ENCODE results near the gene OLFM1.
"Not testable (repeated sequence)": the region's sequence is repeated elsewhere in the genome, so short reads cannot be mapped to it uniquely, and the experiment has no call there.

OLFM1 gene

DNA sequence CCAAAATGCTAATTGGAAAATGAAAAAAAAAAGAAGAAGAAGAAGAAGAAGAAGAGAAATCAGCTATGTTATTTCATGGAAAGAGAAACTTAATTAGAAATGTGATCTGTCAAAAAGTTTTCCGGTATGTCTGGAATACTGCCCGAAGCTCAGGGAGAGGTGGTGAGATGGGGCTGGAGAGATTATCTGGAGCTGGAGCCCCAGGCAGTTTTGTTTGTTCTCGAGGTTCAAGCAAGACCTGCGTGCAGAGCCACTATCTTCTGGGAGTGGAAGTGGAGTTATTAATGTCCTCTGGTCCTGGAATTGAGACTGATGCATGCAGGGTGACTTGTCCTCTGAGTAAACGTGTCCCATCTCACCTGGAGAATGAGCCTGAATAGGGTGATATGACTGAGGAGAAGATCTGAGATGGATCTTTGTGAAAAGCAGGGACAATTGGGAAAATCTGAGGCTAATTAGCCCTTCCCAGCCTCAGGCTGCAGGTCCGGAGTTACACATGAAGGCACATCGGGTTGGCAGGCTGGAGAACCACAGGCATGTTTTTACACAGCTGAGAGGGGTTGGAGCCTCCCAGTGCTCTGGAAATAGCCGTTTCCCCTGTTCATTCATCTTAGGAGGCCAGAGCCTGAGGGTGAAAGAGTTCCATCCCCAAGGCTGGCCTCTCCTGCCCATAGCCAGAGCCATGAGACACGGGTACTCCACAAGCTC is 70.5 kb downstream of the OLFM1 start:
- TF ChIP-seq, protein P1, sequence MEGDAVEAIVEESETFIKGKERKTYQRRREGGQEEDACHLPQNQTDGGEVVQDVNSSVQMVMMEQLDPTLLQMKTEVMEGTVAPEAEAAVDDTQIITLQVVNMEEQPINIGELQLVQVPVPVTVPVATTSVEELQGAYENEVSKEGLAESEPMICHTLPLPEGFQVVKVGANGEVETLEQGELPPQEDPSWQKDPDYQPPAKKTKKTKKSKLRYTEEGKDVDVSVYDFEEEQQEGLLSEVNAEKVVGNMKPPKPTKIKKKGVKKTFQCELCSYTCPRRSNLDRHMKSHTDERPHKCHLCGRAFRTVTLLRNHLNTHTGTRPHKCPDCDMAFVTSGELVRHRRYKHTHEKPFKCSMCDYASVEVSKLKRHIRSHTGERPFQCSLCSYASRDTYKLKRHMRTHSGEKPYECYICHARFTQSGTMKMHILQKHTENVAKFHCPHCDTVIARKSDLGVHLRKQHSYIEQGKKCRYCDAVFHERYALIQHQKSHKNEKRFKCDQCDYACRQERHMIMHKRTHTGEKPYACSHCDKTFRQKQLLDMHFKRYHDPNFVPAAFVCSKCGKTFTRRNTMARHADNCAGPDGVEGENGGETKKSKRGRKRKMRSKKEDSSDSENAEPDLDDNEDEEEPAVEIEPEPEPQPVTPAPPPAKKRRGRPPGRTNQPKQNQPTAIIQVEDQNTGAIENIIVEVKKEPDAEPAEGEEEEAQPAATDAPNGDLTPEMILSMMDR (IDR thresholded peaks at IDR 0.05; ENCODE audit: poor library complexity, severe bottlenecking), result no peak
- no peak for ATAC-seq (ENCODE audit: low read depth)
- H3K27ac ChIP-seq (ENCODE audit: poor library complexity, severe bottlenecking), result no peak overlapping the region
- H3K9me3 ChIP-seq (ENCODE audit: severe bottlenecking), result no peaks in the 10 kb centered on the region
- H3K36me3 ChIP-seq (ENCODE audit: low read depth), result no peaks in the 10 kb centered on the region
- no peak overlapping the region for H3K4me3 ChIP-seq (ENCODE audit: severe bottlenecking)
- peaks cover 29% of the 10 kb centered on the region for H3K27me3 ChIP-seq (ENCODE audit: insufficient read depth, poor library complexity, severe bottlenecking)
- no peak for DNase-seq (ENCODE audit: low spot score)
- no peaks in the 10 kb centered on the region for H3K4me1 ChIP-seq (ENCODE audit: insufficient read depth, poor library complexity, severe bottlenecking)

DNA sequence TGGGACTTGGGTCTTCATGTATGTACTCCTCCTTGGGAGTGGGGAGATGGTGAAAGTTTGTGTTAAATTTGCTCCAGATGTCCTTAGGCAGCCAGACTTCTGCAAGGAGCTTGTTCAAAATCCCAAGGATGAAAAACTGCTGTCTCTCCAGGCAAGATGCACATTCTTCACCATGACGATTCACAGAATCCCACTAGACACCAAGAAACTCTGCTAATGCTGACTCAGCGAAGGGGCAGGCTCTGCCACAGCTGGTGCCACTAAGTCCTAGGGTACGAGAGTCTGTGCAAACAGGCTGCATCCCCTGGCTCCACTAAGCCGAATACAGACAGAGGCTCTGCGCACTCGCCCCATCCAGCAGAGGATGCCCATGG is 71.1 kb downstream of the OLFM1 start:
- Histone ChIP-seq H3K36me3 (ENCODE audit: low read depth) (no peaks in the 10 kb centered on the region), H3K4me1 (ENCODE audit: insufficient read depth, poor library complexity, severe bottlenecking) (no peaks in the 10 kb centered on the region), H3K27me3 (ENCODE audit: insufficient read depth, poor library complexity, severe bottlenecking) (peaks cover 29% of the 10 kb centered on the region), H3K27ac (ENCODE audit: poor library complexity, severe bottlenecking) (no peak overlapping the region), H3K9me3 (ENCODE audit: severe bottlenecking) (no peaks in the 10 kb centered on the region), H3K4me3 (ENCODE audit: severe bottlenecking) (no peak overlapping the region)
- TF ChIP-seq, protein P1 (IDR thresholded peaks at IDR 0.05; ENCODE audit: poor library complexity, severe bottlenecking), result no peak
- DNase-seq (ENCODE audit: low spot score) (no peak), ATAC-seq (ENCODE audit: low read depth) (no peak)

DNA sequence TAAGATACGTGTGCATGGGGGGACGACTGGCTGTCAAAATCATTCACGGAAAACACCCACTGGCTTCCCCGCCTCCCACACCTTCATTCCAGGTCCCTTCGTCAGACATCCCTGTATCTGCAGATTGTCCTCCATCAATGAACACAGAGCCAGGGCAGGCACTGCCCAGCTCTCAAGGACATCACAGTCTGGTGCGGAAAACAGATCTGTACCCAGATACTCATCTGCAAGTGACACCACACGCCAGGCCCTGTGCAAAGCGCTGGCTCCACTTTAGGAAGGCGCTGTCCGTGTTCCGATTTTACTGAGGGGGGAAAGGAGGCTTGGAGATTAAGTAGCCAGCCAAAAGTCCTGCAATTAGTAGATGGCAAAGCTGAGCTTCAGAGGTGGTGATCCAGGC is 72.3 kb downstream of the OLFM1 start:
- peaks cover 34% of the 10 kb centered on the region for H3K27me3 ChIP-seq (ENCODE audit: insufficient read depth, poor library complexity, severe bottlenecking)
- H3K9me3 ChIP-seq (ENCODE audit: severe bottlenecking), result no peaks in the 10 kb centered on the region

DNA sequence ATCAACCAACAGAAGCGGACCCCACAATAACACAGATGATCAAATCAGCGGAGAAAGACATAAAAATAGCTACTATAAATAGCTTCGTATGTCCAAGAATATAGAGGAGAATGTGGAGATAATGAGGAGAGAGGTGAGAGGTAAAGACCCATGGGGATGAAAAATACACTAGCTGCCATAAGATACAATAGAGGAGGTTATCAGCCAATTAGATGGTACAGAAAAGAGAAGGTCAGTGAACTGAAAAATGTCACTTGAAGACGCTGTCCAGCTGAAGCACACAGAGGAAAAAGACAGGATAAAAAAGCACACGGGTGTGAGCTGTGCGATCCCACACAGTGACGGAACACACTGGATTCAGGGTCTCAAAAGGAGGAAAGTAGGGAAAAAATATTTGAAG is 73.4 kb downstream of the OLFM1 start:
- Histone ChIP-seq H3K4me1 (ENCODE audit: insufficient read depth, poor library complexity, severe bottlenecking) (no peaks in the 10 kb centered on the region), H3K4me3 (ENCODE audit: severe bottlenecking) (no peak overlapping the region), H3K27ac (ENCODE audit: poor library complexity, severe bottlenecking) (no peak overlapping the region), H3K27me3 (ENCODE audit: insufficient read depth, poor library complexity, severe bottlenecking) (peaks cover 44% of the 10 kb centered on the region), H3K36me3 (ENCODE audit: low read depth) (no peaks in the 10 kb centered on the region), H3K9me3 (ENCODE audit: severe bottlenecking) (no peaks in the 10 kb centered on the region)
- TF ChIP-seq, protein P1 (IDR thresholded peaks at IDR 0.05; ENCODE audit: poor library complexity, severe bottlenecking), result no peak
- no peak for ATAC-seq (ENCODE audit: low read depth)
- DNase-seq (ENCODE audit: low spot score), result no peak

More for the DNA sequence above, 72.3 kb downstream of the OLFM1 start:
- H3K36me3 ChIP-seq (ENCODE audit: low read depth), result no peaks in the 10 kb centered on the region
- no peak overlapping the region for H3K27ac ChIP-seq (ENCODE audit: poor library complexity, severe bottlenecking)
- H3K4me3 ChIP-seq (ENCODE audit: severe bottlenecking), result no peak overlapping the region
- TF ChIP-seq, protein P1 (IDR thresholded peaks at IDR 0.05; ENCODE audit: poor library complexity, severe bottlenecking), result no peak
- ATAC-seq (ENCODE audit: low read depth) (no peak), DNase-seq (ENCODE audit: low spot score) (no peak)
- no peaks in the 10 kb centered on the region for H3K4me1 ChIP-seq (ENCODE audit: insufficient read depth, poor library complexity, severe bottlenecking)

DNA sequence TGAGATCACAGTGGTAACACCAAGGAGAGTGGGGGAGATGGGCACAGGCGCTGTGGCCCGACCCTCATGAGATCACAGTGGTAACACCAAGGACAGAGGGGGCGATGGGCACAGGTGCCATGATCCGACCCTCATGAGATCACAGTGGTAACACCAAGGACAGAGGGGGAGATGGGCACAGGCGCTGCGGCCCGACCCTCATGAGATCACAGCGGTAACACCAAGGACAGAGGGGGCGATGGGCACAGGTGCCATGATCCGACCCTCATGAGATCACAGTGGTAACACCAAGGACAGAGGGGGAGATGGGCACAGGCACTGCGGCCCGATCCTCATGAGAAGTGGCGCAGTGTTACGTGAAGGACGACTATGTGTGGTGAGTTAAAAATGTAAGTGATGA is 75.1 kb downstream of the OLFM1 start:
- not testable (repeated sequence) for H3K36me3 ChIP-seq (ENCODE audit: low read depth); H3K27ac ChIP-seq (ENCODE audit: poor library complexity, severe bottlenecking); ATAC-seq (ENCODE audit: low read depth); H3K9me3 ChIP-seq (ENCODE audit: severe bottlenecking); H3K4me1 ChIP-seq (ENCODE audit: insufficient read depth, poor library complexity, severe bottlenecking); DNase-seq (ENCODE audit: low spot score); H3K4me3 ChIP-seq (ENCODE audit: severe bottlenecking)
- peaks cover 51% of the 10 kb centered on the region for H3K27me3 ChIP-seq (ENCODE audit: insufficient read depth, poor library complexity, severe bottlenecking)

Measured in RWPE2 (cell line).